IMR-90 (cell line): ENCODE results near the gene NUDT3. TPM values are rescaled to one million over a fixed set of nuclear protein-coding genes. Genes with fewer than 3 reads are reported as not detected.

ENCODE experiments used
- ATAC-seq: fragments of 200-7000 bp; cut with Tn5 transposase; 2 replicates; pipeline ENCODE4 v1.9.1; 2020; ENCODE audit warnings: low read depth, mild to moderate bottlenecking, moderate library complexity
- BruUV-seq: library from RNA; stranded (reverse); fragments of 400-500 nt; replicated peaks from 2 replicates; lab custom pipeline; 2021; lab: Mats Ljungman, UMichigan
- CTCF ChIA-PET: fragments of 300-600 bp; formaldehyde crosslinking; extraction: SDS; loops from one replicate; lab custom pipeline; 2021; ENCODE audit warnings: antibody characterized with exemption; lab: Yijun Ruan, JAX
- POLR2A ChIA-PET: fragments of 300-600 bp; sonication (Branson Sonifier 250); formaldehyde crosslinking; loops from one replicate; lab custom pipeline; 2022; ENCODE audit warnings: antibody characterized with exemption; ENCODE audit not compliant: unreplicated experiment; lab: Charles Lee
- DNase-seq: peaks from one replicate; pipeline ENCODE4 v3.0.0; 2013
- H2AFZ ChIP-seq: replicated peaks from 2 replicates; pipeline ENCODE3; 2013; ENCODE audit warnings: low read length, mild to moderate bottlenecking; ENCODE audit not compliant: poor library complexity
- H2AK5ac ChIP-seq: 2 replicates; pipeline ENCODE4 v1.6.1; 2013; ENCODE audit warnings: low read depth, low read length, inconsistent platforms
- H2AK9ac ChIP-seq: replicated peaks from 2 replicates; pipeline ENCODE3; 2013; ENCODE audit warnings: mild to moderate bottlenecking, low read depth, low read length, moderate library complexity; ENCODE audit not compliant: poor library complexity
- H2BK120ac ChIP-seq: 2 replicates; pipeline ENCODE4 v1.6.1; 2013; ENCODE audit warnings: low read depth, low read length, inconsistent platforms
- H2BK15ac ChIP-seq: 3 replicates; pipeline ENCODE4 v1.6.1; 2013; ENCODE audit warnings: low read depth, low read length, inconsistent platforms
- H2BK20ac ChIP-seq: 2 replicates; pipeline ENCODE4 v1.6.1; 2013; ENCODE audit warnings: low read depth, mild to moderate bottlenecking, inconsistent platforms, low read length, moderate library complexity
- H2BK5ac ChIP-seq: 2 replicates; pipeline ENCODE4 v1.6.1; 2013; ENCODE audit warnings: mild to moderate bottlenecking, low read depth, low read length, inconsistent platforms; ENCODE audit not compliant: poor library complexity, severe bottlenecking
- H3K14ac ChIP-seq: replicated peaks from 2 replicates; pipeline ENCODE4 v1.6.1; 2013; ENCODE audit warnings: low read depth, low read length, inconsistent platforms
- H3K18ac ChIP-seq: 2 replicates; pipeline ENCODE4 v1.6.1; 2013; ENCODE audit warnings: low read depth, low read length, control low read depth
- H3K23ac ChIP-seq: 2 replicates; pipeline ENCODE4 v1.6.1; 2013; ENCODE audit warnings: low read depth, low read length, inconsistent platforms
- H3K27ac ChIP-seq: 2 replicates; pipeline ENCODE4 v1.5.1; 2013; ENCODE audit warnings: mild to moderate bottlenecking, control low read depth, low read length; ENCODE audit not compliant: insufficient read depth
- H3K27me3 ChIP-seq: 2 replicates; pipeline ENCODE4 v1.6.1; 2013; ENCODE audit warnings: low read length; ENCODE audit not compliant: control insufficient read depth, insufficient read depth
- H3K36me3 ChIP-seq: 2 replicates; pipeline ENCODE4 v1.6.1; 2013; ENCODE audit warnings: low read length, mixed read lengths; ENCODE audit not compliant: control insufficient read depth, insufficient read depth
- H3K4ac ChIP-seq: 2 replicates; pipeline ENCODE4 v1.6.1; 2013; ENCODE audit warnings: low read depth, low read length, inconsistent platforms
- H3K4me1 ChIP-seq: 2 replicates; pipeline ENCODE4 v1.6.1; 2013; ENCODE audit warnings: low read length, mixed read lengths; ENCODE audit not compliant: control insufficient read depth, insufficient read depth
- H3K4me2 ChIP-seq: 2 replicates; pipeline ENCODE4 v1.6.1; 2013; ENCODE audit warnings: low read depth, mild to moderate bottlenecking, control low read depth, low read length, moderate library complexity
- H3K4me3 ChIP-seq: 2 replicates; pipeline ENCODE4 v1.5.1; 2013; ENCODE audit warnings: low read depth, mild to moderate bottlenecking, control low read depth, low read length, moderate library complexity; ENCODE audit not compliant: insufficient read depth
- H3K56ac ChIP-seq: 2 replicates; pipeline ENCODE4 v1.6.1; 2013; ENCODE audit warnings: low read length, inconsistent platforms; ENCODE audit not compliant: insufficient read depth; ENCODE audit errors: extremely low read depth
- H3K79me1 ChIP-seq, 2 experiments: 2 replicates each; pipeline ENCODE4 v1.6.1; 2013; ENCODE audit warnings: low read length in 2 of 2, inconsistent platforms in 1 of 2, low read depth in 1 of 2
- H3K9ac ChIP-seq: 2 replicates; pipeline ENCODE4 v1.6.1; 2013; ENCODE audit warnings: low read depth, low read length, control low read depth
- H3K9me1 ChIP-seq: 2 replicates; pipeline ENCODE4 v1.6.1; 2013; ENCODE audit warnings: low read length, inconsistent platforms; ENCODE audit not compliant: insufficient read depth
- H3K9me3 ChIP-seq: 2 replicates; pipeline ENCODE4 v1.6.1; 2013; ENCODE audit warnings: low read length; ENCODE audit not compliant: control insufficient read depth, insufficient read depth
- H4K20me1 ChIP-seq: 2 replicates; pipeline ENCODE4 v1.6.1; 2013; ENCODE audit warnings: low read length, inconsistent platforms; ENCODE audit not compliant: insufficient read depth
- H4K5ac ChIP-seq: 2 replicates; pipeline ENCODE4 v1.6.1; 2013; ENCODE audit warnings: mild to moderate bottlenecking, low read depth, low read length, control low read depth
- H4K8ac ChIP-seq, 2 experiments: 2 replicates each; pipeline ENCODE4 v1.6.1; 2013; ENCODE audit warnings: low read depth in 2 of 2, low read length in 2 of 2, control low read depth in 1 of 2, inconsistent platforms in 1 of 2
- H4K91ac ChIP-seq: 2 replicates; pipeline ENCODE4 v1.6.1; 2013; ENCODE audit warnings: low read depth, low read length, inconsistent platforms; ENCODE audit not compliant: insufficient read depth
- BHLHE40 ChIP-seq: fragments of 150-350 bp; IDR thresholded peaks from 2 replicates; pipeline ENCODE4 v1.6.1; 2016; ENCODE audit warnings: mild to moderate bottlenecking, low read depth, low read length
- CEBPB ChIP-seq: IDR thresholded peaks from 2 replicates; pipeline ENCODE4 v1.6.1; 2012; ENCODE audit warnings: low read depth, low read length, improper control_type of control experiment
- CHD1 ChIP-seq: IDR thresholded peaks from 2 replicates; pipeline ENCODE4 v1.6.1; 2012; ENCODE audit warnings: low read depth, low read length, improper control_type of control experiment
- FOS ChIP-seq: fragments of 150-350 bp; IDR thresholded peaks from 2 replicates; pipeline ENCODE4 v1.6.1; 2016; ENCODE audit warnings: low read depth, low read length
- MAFK ChIP-seq: IDR thresholded peaks from 2 replicates; pipeline ENCODE4 v1.6.1; 2012; ENCODE audit warnings: low read depth, low read length, improper control_type of control experiment
- MAZ ChIP-seq: IDR thresholded peaks from 2 replicates; pipeline ENCODE4 v1.6.1; 2012; ENCODE audit warnings: low read depth, mild to moderate bottlenecking, low read length, improper control_type of control experiment, moderate library complexity, borderline replicate concordance
- MXI1 ChIP-seq: IDR thresholded peaks from 2 replicates; pipeline ENCODE4 v1.6.1; 2012; ENCODE audit warnings: low read depth, mild to moderate bottlenecking, low read length, moderate library complexity, borderline replicate concordance
- NFE2L2 ChIP-seq: fragments of 150-350 bp; IDR thresholded peaks from 2 replicates; pipeline ENCODE4 v1.6.1; 2016; ENCODE audit warnings: low read depth, mild to moderate bottlenecking, low read length
- POLR2A ChIP-seq: IDR thresholded peaks from 2 replicates; pipeline ENCODE4 v1.6.1; 2012; ENCODE audit warnings: mild to moderate bottlenecking, low read depth, low read length
- RAD21 ChIP-seq: IDR thresholded peaks from 2 replicates; pipeline ENCODE4 v1.6.1; 2012; ENCODE audit warnings: low read length, improper control_type of control experiment
- RCOR1 ChIP-seq: IDR thresholded peaks from 2 replicates; pipeline ENCODE4 v1.6.1; 2012; ENCODE audit warnings: mild to moderate bottlenecking, low read length, improper control_type of control experiment; ENCODE audit not compliant: insufficient replicate concordance
- RFX5 ChIP-seq: IDR thresholded peaks from 2 replicates; pipeline ENCODE4 v1.8.0; 2012; ENCODE audit warnings: low read depth, mild to moderate bottlenecking, low read length, moderate library complexity
- SMC3 ChIP-seq: fragments of 150-350 bp; IDR thresholded peaks from 2 replicates; pipeline ENCODE4 v1.6.1; 2016; ENCODE audit warnings: low read depth, mild to moderate bottlenecking, antibody characterized with exemption, low read length, moderate library complexity
- USF2 ChIP-seq: fragments of 150-350 bp; IDR thresholded peaks from 2 replicates; pipeline ENCODE4 v1.6.1; 2017; ENCODE audit warnings: mild to moderate bottlenecking, antibody characterized with exemption, low read length, low read depth
- whole genome bisulfite sequencing, 2 experiments: methylation state at CpG; one replicate each; pipeline versions ENCODE4 v1.1.5 to v1.1.7; 2013; ENCODE audit warnings: missing lambda C conversion rate in 2 of 2; ENCODE audit not compliant: insufficient read length in 1 of 2; ENCODE audit errors: extremely low coverage in 2 of 2; 5-methylcytosine and 5-hydroxymethylcytosine counted together
- dilution Hi-C: fragments of 300-500 bp; cut with HindIII; formaldehyde crosslinking; loops from one replicate; pipeline ENCODE4 v1.14.3; 2018; ENCODE audit warnings: low sequenced_read_pairs; ENCODE audit not compliant: unreplicated experiment
- in situ Hi-C: fragments of 300-500 bp; cut with MboI; formaldehyde crosslinking; loops from 3 replicates; pipeline ENCODE4 v1.14.3; 2019; ENCODE audit warnings: low sequenced_read_pairs, inconsistent platforms, mixed read lengths
- intact Hi-C: fragments of 100-400 bp; cut with micrococcal nuclease; formaldehyde crosslinking; loops from 2 replicates; pipeline ENCODE4 v1.10.0; 2022
- polyA plus RNA-seq, 3 experiments: library from polyadenylated mRNA; depleted of rRNA; stranded (reverse); fragments of >200 nt; gene quantifications; 2 replicates each; pipeline ENCODE4 v1.2.3, GENCODE V29; 2012; ENCODE audit warnings: low replicate concordance in 1 of 3
- total RNA-seq: library from RNA; depleted of rRNA; stranded (reverse); fragments of >200 nt; gene quantifications from 2 replicates; pipeline ENCODE4 v1.2.3, GENCODE V29; 2012
- TF ChIP-seq, protein P1 (sequence below): conservative IDR thresholded peaks from 2 replicates; pipeline ENCODE4 v1.5.1; 2012; ENCODE audit warnings: mild to moderate bottlenecking, low read depth, low read length, improper control_type of control experiment
- TF ChIP-seq, protein P2 (sequence below): fragments of 150-350 bp; IDR thresholded peaks from 2 replicates; pipeline ENCODE4 v1.6.1; 2016; ENCODE audit warnings: low read depth, mild to moderate bottlenecking, low read length, moderate library complexity, borderline replicate concordance

Gene NUDT3
- total and polyA plus RNA-seq, 2 of the 4 experiments (the other 2 are of a cell fraction), result 10.1 to 17.2 TPM

- H2BK120ac ChIP-seq, result no peak overlapping the region
- ATAC-seq (no peak), DNase-seq (peak; percentile 35)
- BruUV-seq, result no TSS peak
- H3K9me1 ChIP-seq, result peaks cover 17% of the 10 kb centered on the region
- H3K79me1 ChIP-seq, result peaks cover 9 to 21% of the 10 kb centered on the region in 2 experiments
- dilution Hi-C loops, result no loop called here
- no peak overlapping the region for H3K4me3 ChIP-seq
- H3K56ac ChIP-seq, result no peak overlapping the region
- 100% methylated on average over 1 of the region's 5 CpGs; no CpG with 5 or more reads in 1 of the 2 experiments for WGBS, 2 experiments
- in situ Hi-C loops, result no loop called here
- peaks cover 19% of the 10 kb centered on the region for H3K36me3 ChIP-seq
- no peak overlapping the region for H2AFZ ChIP-seq
- H3K27ac ChIP-seq, result no peak overlapping the region
- no peak overlapping the region for H4K91ac ChIP-seq
- H4K5ac ChIP-seq, result no peak overlapping the region
- TF ChIP-seq MXI1 (no peak), CEBPB (no peak), SMC3 (no peak), NFE2L2 (no peak), POLR2A (no peak), CHD1 (no peak), MAZ (no peak), RCOR1 (no peak), MAFK (no peak), RFX5 (no peak), RAD21 (no peak), BHLHE40 (no peak), USF2 (no peak), FOS (no peak)
- TF ChIP-seq, protein P1, sequence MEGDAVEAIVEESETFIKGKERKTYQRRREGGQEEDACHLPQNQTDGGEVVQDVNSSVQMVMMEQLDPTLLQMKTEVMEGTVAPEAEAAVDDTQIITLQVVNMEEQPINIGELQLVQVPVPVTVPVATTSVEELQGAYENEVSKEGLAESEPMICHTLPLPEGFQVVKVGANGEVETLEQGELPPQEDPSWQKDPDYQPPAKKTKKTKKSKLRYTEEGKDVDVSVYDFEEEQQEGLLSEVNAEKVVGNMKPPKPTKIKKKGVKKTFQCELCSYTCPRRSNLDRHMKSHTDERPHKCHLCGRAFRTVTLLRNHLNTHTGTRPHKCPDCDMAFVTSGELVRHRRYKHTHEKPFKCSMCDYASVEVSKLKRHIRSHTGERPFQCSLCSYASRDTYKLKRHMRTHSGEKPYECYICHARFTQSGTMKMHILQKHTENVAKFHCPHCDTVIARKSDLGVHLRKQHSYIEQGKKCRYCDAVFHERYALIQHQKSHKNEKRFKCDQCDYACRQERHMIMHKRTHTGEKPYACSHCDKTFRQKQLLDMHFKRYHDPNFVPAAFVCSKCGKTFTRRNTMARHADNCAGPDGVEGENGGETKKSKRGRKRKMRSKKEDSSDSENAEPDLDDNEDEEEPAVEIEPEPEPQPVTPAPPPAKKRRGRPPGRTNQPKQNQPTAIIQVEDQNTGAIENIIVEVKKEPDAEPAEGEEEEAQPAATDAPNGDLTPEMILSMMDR, result no peak
- TF ChIP-seq, protein P2, sequence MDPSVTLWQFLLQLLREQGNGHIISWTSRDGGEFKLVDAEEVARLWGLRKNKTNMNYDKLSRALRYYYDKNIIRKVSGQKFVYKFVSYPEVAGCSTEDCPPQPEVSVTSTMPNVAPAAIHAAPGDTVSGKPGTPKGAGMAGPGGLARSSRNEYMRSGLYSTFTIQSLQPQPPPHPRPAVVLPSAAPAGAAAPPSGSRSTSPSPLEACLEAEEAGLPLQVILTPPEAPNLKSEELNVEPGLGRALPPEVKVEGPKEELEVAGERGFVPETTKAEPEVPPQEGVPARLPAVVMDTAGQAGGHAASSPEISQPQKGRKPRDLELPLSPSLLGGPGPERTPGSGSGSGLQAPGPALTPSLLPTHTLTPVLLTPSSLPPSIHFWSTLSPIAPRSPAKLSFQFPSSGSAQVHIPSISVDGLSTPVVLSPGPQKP, result no peak
- peaks cover 22% of the 10 kb centered on the region for H4K20me1 ChIP-seq
- no peak overlapping the region for H3K18ac ChIP-seq
- H2AK5ac ChIP-seq, result no peak overlapping the region
- H3K9me3 ChIP-seq, result no peaks in the 10 kb centered on the region
- H3K23ac ChIP-seq, result no peak overlapping the region
- no peak overlapping the region for H3K4me2 ChIP-seq
- H3K27me3 ChIP-seq, result no peaks in the 10 kb centered on the region
- no peak overlapping the region for H2BK15ac ChIP-seq
- peaks cover 3% of the 10 kb centered on the region; the same call in 1 of the 2 replicates for H3K4me1 ChIP-seq
- no peak overlapping the region for H3K9ac ChIP-seq
- ChIA-PET POLR2A (no interaction called here), CTCF (no interaction called here)
- no peak overlapping the region for H2BK20ac ChIP-seq
- H4K8ac ChIP-seq, result no peak overlapping the region
- H3K14ac ChIP-seq, result no peak overlapping the region
- no peak overlapping the region for H2AK9ac ChIP-seq
- no peak overlapping the region for H3K4ac ChIP-seq
- no peak overlapping the region for H2BK5ac ChIP-seq
- intact Hi-C loops, result no loop called here
Measured at GRCh38 chr6:34412643-34413214, 20.3 kb upstream of the NUDT3 start.
